ENCODE measurements around the gene MDM4.

DNA sequence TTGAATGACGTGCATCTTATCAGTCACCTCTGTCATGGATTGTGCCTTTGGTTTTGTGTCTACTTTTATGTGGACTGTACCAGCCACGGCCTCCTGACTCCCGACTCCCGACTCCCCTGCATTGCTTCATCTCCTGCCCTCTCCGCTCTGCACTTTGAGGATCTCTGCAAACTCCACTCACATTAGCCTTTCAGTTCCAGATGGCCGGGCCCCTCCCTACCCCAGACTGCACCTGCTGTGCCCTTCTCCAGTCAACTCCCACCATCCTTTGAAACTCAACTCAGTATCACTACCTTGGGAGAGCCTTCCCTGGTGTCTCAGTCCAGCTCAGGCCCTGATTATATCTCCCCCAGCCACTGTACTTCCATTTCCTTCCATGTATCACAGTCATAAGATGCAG lies 71.4 kb downstream of the MDM4 start:
- TF ChIP-seq, protein P1, sequence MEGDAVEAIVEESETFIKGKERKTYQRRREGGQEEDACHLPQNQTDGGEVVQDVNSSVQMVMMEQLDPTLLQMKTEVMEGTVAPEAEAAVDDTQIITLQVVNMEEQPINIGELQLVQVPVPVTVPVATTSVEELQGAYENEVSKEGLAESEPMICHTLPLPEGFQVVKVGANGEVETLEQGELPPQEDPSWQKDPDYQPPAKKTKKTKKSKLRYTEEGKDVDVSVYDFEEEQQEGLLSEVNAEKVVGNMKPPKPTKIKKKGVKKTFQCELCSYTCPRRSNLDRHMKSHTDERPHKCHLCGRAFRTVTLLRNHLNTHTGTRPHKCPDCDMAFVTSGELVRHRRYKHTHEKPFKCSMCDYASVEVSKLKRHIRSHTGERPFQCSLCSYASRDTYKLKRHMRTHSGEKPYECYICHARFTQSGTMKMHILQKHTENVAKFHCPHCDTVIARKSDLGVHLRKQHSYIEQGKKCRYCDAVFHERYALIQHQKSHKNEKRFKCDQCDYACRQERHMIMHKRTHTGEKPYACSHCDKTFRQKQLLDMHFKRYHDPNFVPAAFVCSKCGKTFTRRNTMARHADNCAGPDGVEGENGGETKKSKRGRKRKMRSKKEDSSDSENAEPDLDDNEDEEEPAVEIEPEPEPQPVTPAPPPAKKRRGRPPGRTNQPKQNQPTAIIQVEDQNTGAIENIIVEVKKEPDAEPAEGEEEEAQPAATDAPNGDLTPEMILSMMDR (IDR thresholded peaks at IDR 0.05): no peak
- no peak for TF ChIP-seq EP300 (IDR thresholded peaks at IDR 0.05; ENCODE audit: low read depth)
- TF ChIP-seq POLR2AphosphoS5 (IDR thresholded peaks at IDR 0.05): no peak
- no peak for TF ChIP-seq POLR2A (IDR thresholded peaks at IDR 0.05)

Measured in transverse colon (tissue), 4 donors.